Testis (tissue), 2 donors: Measurements from ENCODE around the gene AUTS2.

Source experiments
- CTCF ChIP-seq, 3 experiments: fragments of 450-650 bp in 2 of 3; fragments of 200-600 bp in 1 of 3; sonication (generic) in 1 of 3; IDR thresholded peaks; one replicate each; pipeline ENCODE4 v1.5.1; 2016 to 2019; ENCODE audit warnings: antibody characterized with exemption in 3 of 3, mild to moderate bottlenecking in 2 of 3, moderate library complexity in 1 of 3
- POLR2A ChIP-seq: fragments of 450-650 bp; IDR thresholded peaks from one replicate; pipeline ENCODE4 v1.6.1; 2017; ENCODE audit warnings: antibody characterized with exemption, mild to moderate bottlenecking, moderate library complexity

- no peak for TF ChIP-seq CTCF (IDR thresholded peaks at IDR 0.05)
- no peak for TF ChIP-seq POLR2A
Observed at GRCh38 chr7:69962186-69963065, 364.2 kb downstream of the AUTS2 start.
